Stimulated activated CD8-positive, alpha-beta memory T cell treated with anti-CD3 and anti-CD28 coated beads, Interleukin-4, amount 100 ng/mL, for 1 hour (primary cell): ENCODE results near the gene GLIPR1.
"Not testable (repeated sequence)": the region's sequence is repeated elsewhere in the genome, so short reads cannot be mapped to it uniquely, and the experiment has no call there.

Experiments
- DNase-seq, 2 donors: peaks; one replicate each; pipeline ENCODE4 v3.0.0-alpha.2; 2020; ENCODE audit warnings: low read depth in 2 of 2, low spot score in 1 of 2

GLIPR1 gene

GRCh38 chr12:75471902-75472890, 8.4 kb upstream of the GLIPR1 start:
- no peak for DNase-seq

GRCh38 chr12:75474116-75474515, 6.4 kb upstream of the GLIPR1 start:
- no peak for DNase-seq

GRCh38 chr12:75476071-75476470, 4.5 kb upstream of the GLIPR1 start:
- no peak for DNase-seq

DNA sequence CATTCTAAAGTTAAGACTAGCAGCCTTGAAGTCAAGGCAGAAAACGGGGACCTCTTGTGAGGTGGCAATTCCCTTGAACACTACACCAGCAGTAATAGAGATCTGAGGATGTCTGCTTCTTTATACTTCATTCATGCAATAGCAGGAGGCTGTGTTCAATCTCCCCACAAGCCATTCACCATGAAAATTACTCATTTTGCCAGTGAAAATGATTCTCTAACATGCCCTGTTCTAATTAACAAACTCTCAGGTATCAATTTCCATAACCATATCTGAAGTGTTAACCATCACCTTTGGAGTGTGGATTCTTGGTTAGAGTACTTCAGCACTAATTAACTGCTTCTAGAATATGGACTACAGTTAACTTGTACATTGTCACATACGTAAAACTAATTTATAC, 3.4 kb upstream of the GLIPR1 start:
- no peak for DNase-seq

GRCh38 chr12:75478116-75478794, 2.3 kb upstream of the GLIPR1 start:
- DNase-seq, result no peak

GRCh38 chr12:75479963-75480461, 543 bp upstream of the GLIPR1 start:
- DNase-seq, result no peak

DNA sequence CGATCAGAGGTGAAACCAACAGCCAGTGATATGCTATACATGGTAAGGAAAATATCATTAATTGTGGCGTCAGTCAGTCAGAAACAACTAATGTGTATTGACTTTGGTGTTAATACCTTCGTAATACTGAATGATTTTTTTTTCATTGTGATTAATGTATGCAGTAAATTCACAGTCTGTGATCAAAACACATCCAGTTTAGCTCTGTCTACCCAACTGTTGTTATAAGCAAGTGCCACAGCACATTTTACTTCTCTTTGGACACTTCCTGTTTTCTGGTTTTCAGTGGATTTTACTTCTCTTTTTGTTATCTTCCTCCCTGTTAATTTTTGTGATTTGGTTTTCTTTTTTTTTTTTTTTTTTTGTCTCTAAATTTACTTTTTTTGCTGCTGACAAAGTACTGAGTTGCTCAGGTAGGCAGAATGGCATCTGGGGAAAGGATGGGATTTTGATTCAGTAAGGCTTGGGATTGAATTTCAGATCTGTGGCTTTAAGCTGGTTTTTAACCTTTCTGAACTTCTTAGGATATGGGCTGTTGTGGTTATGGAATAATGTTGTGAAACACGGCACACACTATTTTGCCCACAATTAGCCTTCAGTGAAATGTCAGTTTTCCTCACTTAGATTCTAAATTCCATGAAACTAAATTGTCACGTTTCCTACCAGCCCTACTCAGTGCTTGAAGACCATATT, 604 bp downstream of the GLIPR1 start:
- no peak for DNase-seq

- DNase-seq, result no peak
Measured at GRCh38 chr12:75481774-75482173, 1.2 kb downstream of the GLIPR1 start.

GRCh38 chr12:75482646-75483045, 2.1 kb downstream of the GLIPR1 start:
- DNase-seq, result no peak

- DNase-seq, result no peak
Measured at GRCh38 chr12:75483431-75483830, 2.9 kb downstream of the GLIPR1 start.

DNA sequence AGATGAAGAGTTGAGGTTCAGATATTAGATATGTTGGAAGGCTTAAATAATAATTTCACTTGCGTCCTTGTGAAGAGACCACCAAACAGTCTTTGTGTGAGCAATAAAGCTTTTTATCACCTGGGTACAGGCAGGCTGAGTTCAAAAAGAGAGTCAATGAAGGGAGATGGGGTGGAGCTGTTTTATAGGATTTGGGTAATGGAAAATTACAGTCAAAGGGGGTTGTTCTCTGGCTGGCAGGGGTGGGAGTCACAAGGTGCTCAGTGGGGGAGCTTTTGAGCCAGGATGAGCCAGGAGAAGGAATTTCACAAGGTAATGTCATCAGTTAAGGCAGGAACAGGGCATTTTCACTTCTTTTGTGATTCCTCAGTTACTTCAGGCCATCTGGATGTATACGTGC, 3.9 kb downstream of the GLIPR1 start:
- not testable (repeated sequence) for DNase-seq

GRCh38 chr12:75487308-75487707, 6.8 kb downstream of the GLIPR1 start:
- no peak for DNase-seq

DNA sequence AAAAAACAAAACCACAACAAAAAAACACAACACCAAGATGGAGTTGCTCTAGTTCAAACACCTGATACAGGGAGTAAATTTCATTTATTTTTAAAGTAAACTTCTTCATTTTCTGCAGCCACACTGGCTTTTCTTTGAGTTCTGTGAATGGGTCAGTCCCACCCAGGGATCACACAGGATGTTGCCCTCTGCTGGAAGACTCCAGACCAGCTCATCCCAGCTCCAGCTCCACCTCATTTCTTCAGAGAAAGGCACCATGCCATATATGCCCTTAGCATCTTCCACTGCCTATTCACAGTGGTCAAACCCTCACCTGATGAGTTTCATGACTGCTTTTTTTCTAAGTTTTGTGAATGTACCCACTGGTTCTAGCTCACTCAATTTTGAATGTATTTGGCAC, 8.0 kb downstream of the GLIPR1 start:
- DNase-seq, result no peak

GRCh38 chr12:75489187-75489586, 8.6 kb downstream of the GLIPR1 start:
- no peak for DNase-seq

- DNase-seq, result no peak
Measured at GRCh38 chr12:75489613-75490210, 9.2 kb downstream of the GLIPR1 start.

DNA sequence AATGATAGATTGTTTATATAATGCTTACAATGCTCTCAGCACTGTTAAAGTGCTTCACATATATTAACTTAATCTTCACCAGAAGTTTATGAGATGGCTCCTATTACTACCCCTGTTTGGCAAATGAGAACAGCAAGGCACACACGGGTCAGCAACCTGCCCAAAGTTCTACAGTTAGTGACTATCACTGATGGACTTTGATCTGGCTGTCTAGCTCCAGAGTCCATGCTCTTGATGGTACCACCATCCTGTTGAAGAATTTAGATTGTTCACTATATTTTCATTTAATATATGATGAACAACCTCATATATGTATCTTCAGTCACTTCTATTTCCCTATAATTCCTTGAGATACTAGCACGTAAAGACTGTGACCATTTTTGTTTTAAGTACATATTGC, 10.6 kb downstream of the GLIPR1 start:
- DNase-seq, result no peak

DNA sequence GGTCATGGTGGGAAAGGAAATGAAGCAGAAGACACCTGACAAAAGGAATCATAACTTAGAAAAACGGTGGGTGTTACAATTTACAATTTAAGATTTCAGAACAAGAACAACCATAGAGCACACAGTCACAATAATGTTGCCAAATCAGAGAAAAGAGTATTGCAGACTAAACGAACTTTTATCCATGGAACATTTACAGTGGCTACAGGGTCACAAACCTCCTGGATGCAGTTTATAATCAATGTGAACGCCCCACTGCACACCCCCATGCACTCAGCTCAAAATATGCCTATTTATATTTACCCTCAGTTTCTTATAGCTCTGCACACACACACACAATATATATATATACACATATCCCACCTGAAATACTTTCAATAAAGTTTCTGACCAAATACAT, 22.9 kb downstream of the GLIPR1 start:
- DNase-seq, result no peak

- no peak for DNase-seq
Measured at GRCh38 chr12:75503866-75504265, 23.3 kb downstream of the GLIPR1 start.

DNA sequence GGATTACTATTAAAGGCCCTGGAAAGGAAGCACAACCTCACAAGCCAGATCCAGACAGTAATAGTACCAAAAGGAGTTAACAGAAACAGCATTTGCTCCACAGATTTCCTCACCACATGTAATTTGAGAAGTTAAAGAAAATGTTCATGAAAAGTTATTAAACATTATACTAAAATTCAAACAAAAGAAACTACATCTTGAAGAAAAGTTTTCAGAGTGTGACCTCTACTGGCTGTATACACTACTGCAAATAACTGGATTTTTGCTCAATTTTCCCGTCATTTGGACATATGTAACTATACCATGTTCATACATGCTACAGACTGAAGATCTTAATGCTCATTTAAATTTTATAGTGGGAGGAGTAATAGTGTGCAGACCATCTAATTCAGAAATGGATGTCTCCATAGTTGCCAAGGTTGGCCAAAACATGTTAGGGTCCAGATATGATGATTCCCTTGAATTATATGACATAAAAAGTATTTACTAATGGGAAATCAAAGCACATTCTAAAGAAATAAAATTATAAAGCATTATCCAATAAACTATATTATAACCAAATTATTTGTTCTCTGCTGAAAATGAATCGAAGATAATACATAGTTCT, 25.3 kb downstream of the GLIPR1 start:
- DNase-seq, result no peak

DNA sequence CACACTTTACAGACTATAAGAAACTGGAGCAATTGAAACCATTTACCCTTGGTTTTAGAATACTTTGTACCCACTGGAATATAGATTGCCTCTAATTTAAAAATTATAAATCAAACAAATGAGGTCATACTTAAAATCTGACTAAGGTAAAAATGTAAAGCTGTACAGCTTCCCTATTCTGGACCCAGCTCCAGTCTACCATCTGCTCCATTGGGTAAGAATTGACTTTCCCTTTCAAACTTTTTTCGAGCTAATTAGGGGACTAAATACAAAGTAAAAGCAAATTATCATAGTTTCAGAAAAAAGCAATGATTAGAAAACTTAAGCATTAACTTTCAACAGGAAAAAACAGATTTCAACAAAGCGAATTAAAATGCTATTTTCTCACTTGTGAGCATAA, 26.5 kb downstream of the GLIPR1 start:
- DNase-seq, result no peak

DNA sequence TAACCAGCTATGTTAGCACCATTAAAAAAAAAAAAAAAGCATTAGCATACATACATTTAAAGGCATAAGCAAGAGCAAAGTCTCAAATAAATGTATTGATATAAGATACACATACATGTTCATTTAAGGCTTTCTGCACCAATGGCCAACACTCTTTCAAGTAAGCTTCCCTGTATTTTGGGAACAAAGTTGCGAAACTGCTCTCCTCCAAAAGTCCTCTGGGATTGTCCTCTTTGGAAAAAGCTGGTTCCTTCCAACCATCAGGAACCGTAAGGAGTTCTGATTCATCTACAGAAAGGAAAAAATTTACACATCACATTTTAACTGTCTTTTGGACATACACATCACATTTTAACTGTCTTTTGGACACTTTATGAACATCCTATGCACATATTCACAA, 27.6 kb downstream of the GLIPR1 start:
- DNase-seq, result no peak
